ENCODE data around the gene C10orf105. TPM values are rescaled to one million over a fixed set of nuclear protein-coding genes. Genes with fewer than 3 reads are reported as not detected.

Gene C10orf105
- total RNA-seq, 1 experiment from 2014 or later = not detected

- TF ChIP-seq CTCF (IDR thresholded peaks at IDR 0.05; ENCODE audit: unreplicated experiment) = no peak
- no peak for DNase-seq
- intact Hi-C loops (cut with micrococcal nuclease; ENCODE audit: unreplicated experiment) = no loop called here
- Mint-ChIP-seq H3K27me3 (ENCODE audit: unreplicated experiment) (no peaks in the 10 kb centered on the region), H3K36me3 (ENCODE audit: insufficient read depth, unreplicated experiment) (peaks cover 13% of the 10 kb centered on the region), H3K4me1 (ENCODE audit: low read depth, unreplicated experiment) (peaks cover 39% of the 10 kb centered on the region), H3K4me3 (ENCODE audit: low read depth, unreplicated experiment) (no peak overlapping the region), H3K27ac (ENCODE audit: unreplicated experiment) (no peak overlapping the region), H3K9me3 (ENCODE audit: low read depth, unreplicated experiment) (no peaks in the 10 kb centered on the region)
- no TSS peak for BruUV-seq (replicated peaks)
- CTCF ChIA-PET = interaction anchor here (0.8 to 1.2 kb wide), 3 partner anchors 9 to 58 kb away, joined by 3 to 10 read pairs (median 3); no protein-coding TSS in a partner anchor
These were observed 23.7 kb upstream of the C10orf105 start for GRCh38 chr10:71743089-71743838.

- H3K4me1 Mint-ChIP-seq (ENCODE audit: low read depth, unreplicated experiment) = peaks cover 43% of the 10 kb centered on the region
- intact Hi-C loops (cut with micrococcal nuclease; ENCODE audit: unreplicated experiment) = no loop called here
- CTCF ChIA-PET = interaction anchor here (0.6 to 1.2 kb wide), 3 partner anchors 24 to 59 kb away, joined by 3 to 10 read pairs (median 3); no protein-coding TSS in a partner anchor
- no peak for TF ChIP-seq CTCF (IDR thresholded peaks at IDR 0.05; ENCODE audit: unreplicated experiment)
- no peak for DNase-seq
- no peak overlapping the region for H3K4me3 Mint-ChIP-seq (ENCODE audit: low read depth, unreplicated experiment)
- H3K9me3 Mint-ChIP-seq (ENCODE audit: low read depth, unreplicated experiment) = no peaks in the 10 kb centered on the region
- no TSS peak for BruUV-seq (replicated peaks)
- no peaks in the 10 kb centered on the region for H3K27me3 Mint-ChIP-seq (ENCODE audit: unreplicated experiment)
- no peak overlapping the region for H3K27ac Mint-ChIP-seq (ENCODE audit: unreplicated experiment)
- peaks cover 9% of the 10 kb centered on the region for H3K36me3 Mint-ChIP-seq (ENCODE audit: insufficient read depth, unreplicated experiment)
These were observed 22.9 kb upstream of the C10orf105 start for GRCh38 chr10:71742301-71743088.

GRCh38 chr10:71741671-71742070, 22.1 kb upstream of the C10orf105 start:
- no peak for TF ChIP-seq CTCF (IDR thresholded peaks at IDR 0.05; ENCODE audit: unreplicated experiment)
- Mint-ChIP-seq H3K4me3 (ENCODE audit: low read depth, unreplicated experiment) (no peak overlapping the region), H3K36me3 (ENCODE audit: insufficient read depth, unreplicated experiment) (peaks cover 9% of the 10 kb centered on the region), H3K4me1 (ENCODE audit: low read depth, unreplicated experiment) (peaks cover 43% of the 10 kb centered on the region), H3K9me3 (ENCODE audit: low read depth, unreplicated experiment) (no peaks in the 10 kb centered on the region), H3K27ac (ENCODE audit: unreplicated experiment) (no peak overlapping the region), H3K27me3 (ENCODE audit: unreplicated experiment) (no peaks in the 10 kb centered on the region)
- no peak for DNase-seq
- intact Hi-C loops (cut with micrococcal nuclease; ENCODE audit: unreplicated experiment) = no loop called here
- CTCF ChIA-PET = interaction anchor here (0.6 kb wide), 1 partner anchor 23 kb away, joined by 3 read pairs; no protein-coding TSS in a partner anchor
- no TSS peak for BruUV-seq (replicated peaks)

GRCh38 chr10:71741029-71741428, 21.5 kb upstream of the C10orf105 start:
- no peak for TF ChIP-seq CTCF (IDR thresholded peaks at IDR 0.05; ENCODE audit: unreplicated experiment)
- Mint-ChIP-seq H3K9me3 (ENCODE audit: low read depth, unreplicated experiment) (no peaks in the 10 kb centered on the region), H3K4me3 (ENCODE audit: low read depth, unreplicated experiment) (no peak overlapping the region), H3K27me3 (ENCODE audit: unreplicated experiment) (no peaks in the 10 kb centered on the region), H3K27ac (ENCODE audit: unreplicated experiment) (no peak overlapping the region), H3K4me1 (ENCODE audit: low read depth, unreplicated experiment) (peaks cover 41% of the 10 kb centered on the region), H3K36me3 (ENCODE audit: insufficient read depth, unreplicated experiment) (peaks cover 4% of the 10 kb centered on the region)
- no TSS peak for BruUV-seq (replicated peaks)
- intact Hi-C loops (cut with micrococcal nuclease; ENCODE audit: unreplicated experiment) = no loop called here
- CTCF ChIA-PET = interaction anchor here (0.6 to 0.7 kb wide), 2 partner anchors 13 to 71 kb away, joined by 3 read pairs; no protein-coding TSS in a partner anchor
- no peak for DNase-seq

Measured in Calu3 (cell line).